Brain microvascular endothelial cell (primary cell): ENCODE data around the gene NLK.
"Not testable (repeated sequence)": the region's sequence is repeated elsewhere in the genome, so short reads cannot be mapped to it uniquely, and the experiment has no call there.

Experiments
- DNase-seq: peaks from one replicate; pipeline ENCODE4 v3.0.0-alpha.2; 2020
- H3K27ac ChIP-seq: fragments of 250-450 bp; sonication (Bioruptor Pico); 2 replicates; pipeline ENCODE4 v1.5.1; 2020; ENCODE audit warnings: mild to moderate bottlenecking, moderate library complexity
- H3K27me3 ChIP-seq: fragments of 250-450 bp; sonication (Bioruptor Pico); replicated peaks from 2 replicates; pipeline ENCODE4 v1.5.1; 2020; ENCODE audit warnings: mild to moderate bottlenecking
- H3K36me3 ChIP-seq: fragments of 250-450 bp; sonication (Bioruptor Pico); replicated peaks from 2 replicates; pipeline ENCODE4 v1.5.1; 2020; ENCODE audit warnings: mild to moderate bottlenecking
- H3K4me3 ChIP-seq: 2 replicates; pipeline ENCODE4 v1.5.1; 2011; ENCODE audit warnings: low read depth, mild to moderate bottlenecking, control low read depth, low read length, moderate library complexity
- CTCF ChIP-seq: IDR thresholded peaks from 2 replicates; pipeline ENCODE4 v1.5.1; 2011; ENCODE audit warnings: low read depth, mild to moderate bottlenecking, moderate library complexity, low read length, control low read depth, inconsistent platforms; ENCODE audit errors: missing control alignments
- in situ Hi-C: cut with HindIII; loops from 2 replicates; pipeline ENCODE4 v1.10.0; 2017; ENCODE audit warnings: low sequenced_read_pairs, low pct_ligation_motif_present

The NLK gene

DNA sequence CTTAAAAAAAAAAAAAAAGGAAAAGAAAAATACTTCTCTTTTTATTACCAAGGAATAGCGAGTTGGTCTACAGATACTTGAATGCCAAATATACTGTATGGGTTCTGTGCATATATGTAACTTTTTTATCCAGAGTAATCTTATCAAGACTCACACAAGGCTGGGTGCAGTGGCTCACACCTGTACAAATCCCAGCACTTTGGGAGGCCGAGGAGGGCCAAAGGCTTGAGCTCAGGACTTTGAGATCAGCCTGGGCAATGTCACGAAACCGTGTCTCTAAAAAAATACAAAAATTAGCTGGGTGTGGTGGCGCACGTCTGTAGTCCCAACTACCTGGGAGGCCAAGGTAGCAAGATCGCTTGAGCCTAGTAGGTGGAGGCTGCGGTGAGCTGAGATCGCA lies 139.1 kb downstream of the NLK start:
- TF ChIP-seq CTCF, result no peak
- Histone ChIP-seq H3K27me3 (no peaks in the 10 kb centered on the region), H3K36me3 (peaks cover 13% of the 10 kb centered on the region), H3K27ac (no peak overlapping the region), H3K4me3 (no peak overlapping the region)
- in situ Hi-C loops, result no loop called here
- no peak for DNase-seq

- no peak for DNase-seq
- H3K4me3 ChIP-seq, result no peak overlapping the region
- in situ Hi-C loops, result no loop called here
- no peaks in the 10 kb centered on the region for H3K27me3 ChIP-seq
- H3K27ac ChIP-seq, result no peak overlapping the region
- TF ChIP-seq CTCF, result no peak
- peaks cover 14% of the 10 kb centered on the region for H3K36me3 ChIP-seq
These were observed 140.1 kb downstream of the NLK start for GRCh38 chr17:28182559-28182958.

DNA sequence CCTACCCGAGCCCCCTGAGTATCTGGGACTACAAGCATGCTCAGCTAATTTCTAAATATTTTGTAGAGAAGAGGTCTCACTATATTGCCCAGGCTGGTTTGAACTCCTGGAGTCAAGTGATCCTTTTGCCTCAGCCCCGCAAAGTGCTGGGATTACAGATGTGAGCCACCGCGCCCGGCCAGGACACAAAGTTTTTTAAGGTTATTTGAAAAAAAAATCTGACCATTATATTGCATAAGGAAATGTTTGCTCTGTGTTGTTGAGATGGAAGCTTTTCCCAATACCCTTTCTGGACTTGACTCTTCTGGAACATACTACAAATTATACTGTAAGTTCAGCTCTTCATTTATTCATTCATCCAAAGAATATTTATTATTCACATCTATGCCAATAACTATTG lies 143.2 kb downstream of the NLK start:
- H3K36me3 ChIP-seq, result peaks cover 14% of the 10 kb centered on the region
- no peak overlapping the region for H3K27ac ChIP-seq
- no peak overlapping the region for H3K4me3 ChIP-seq
- TF ChIP-seq CTCF, result no peak
- H3K27me3 ChIP-seq, result no peaks in the 10 kb centered on the region
- in situ Hi-C loops, result no loop called here
- no peak for DNase-seq

GRCh38 chr17:28186472-28186871 lies 144.0 kb downstream of the NLK start:
- DNase-seq, in situ Hi-C loops, H3K27ac ChIP-seq, H3K4me3 ChIP-seq, H3K27me3 ChIP-seq: not testable (repeated sequence)
- H3K36me3 ChIP-seq, result peaks cover 18% of the 10 kb centered on the region

GRCh38 chr17:28187931-28188330 lies 145.5 kb downstream of the NLK start:
- H3K27me3 ChIP-seq, result no peaks in the 10 kb centered on the region
- DNase-seq, result no peak
- H3K27ac ChIP-seq, result no peak overlapping the region
- no peak overlapping the region for H3K4me3 ChIP-seq
- in situ Hi-C loops, result no loop called here
- H3K36me3 ChIP-seq, result peaks cover 18% of the 10 kb centered on the region
- no peak for TF ChIP-seq CTCF

DNA sequence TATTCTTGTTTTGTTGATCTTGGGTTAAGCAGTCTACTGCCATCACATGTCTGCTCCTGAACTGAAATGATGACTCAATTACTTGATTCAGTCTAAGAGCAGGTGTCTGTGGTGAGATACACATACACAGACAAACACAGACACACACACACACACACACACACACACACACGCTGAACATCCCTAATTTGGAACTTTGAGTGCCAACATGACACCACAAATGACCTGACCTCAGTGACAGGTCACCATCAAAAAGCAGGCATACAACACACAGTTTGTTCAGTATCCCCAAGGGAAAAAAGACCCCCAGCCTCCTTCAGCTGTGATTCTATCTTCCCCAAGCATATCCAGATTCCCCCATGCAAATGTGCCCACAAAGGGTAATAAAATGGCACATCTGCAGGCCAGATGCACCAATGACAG lies 146.4 kb downstream of the NLK start:
- DNase-seq, result no peak
- in situ Hi-C loops, result no loop called here
- Histone ChIP-seq H3K4me3 (no peak overlapping the region), H3K27ac (no peak overlapping the region), H3K27me3 (no peaks in the 10 kb centered on the region), H3K36me3 (peaks cover 21% of the 10 kb centered on the region)
- TF ChIP-seq CTCF, result no peak

DNA sequence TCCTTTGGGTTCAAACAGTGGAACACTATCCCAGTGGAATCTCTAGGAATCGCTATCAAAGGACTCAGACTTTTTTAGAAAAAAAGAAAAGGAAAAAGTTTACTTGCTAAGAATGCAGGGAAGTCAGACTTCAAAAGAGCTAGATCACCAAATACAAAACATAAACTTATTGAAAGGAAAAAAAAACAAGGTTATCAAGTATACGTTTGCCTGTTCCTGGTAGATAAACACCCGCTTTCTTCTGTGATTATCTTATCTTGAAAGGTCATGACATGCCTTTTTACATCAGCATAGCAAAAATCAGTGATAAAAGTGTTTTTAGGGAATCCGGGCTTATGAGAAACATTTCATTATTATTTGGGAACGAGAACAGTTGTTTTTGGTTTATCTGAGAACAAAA lies 147.2 kb downstream of the NLK start:
- Histone ChIP-seq H3K27ac (no peak overlapping the region), H3K27me3 (no peaks in the 10 kb centered on the region), H3K4me3 (no peak overlapping the region), H3K36me3 (peaks cover 22% of the 10 kb centered on the region)
- no peak for TF ChIP-seq CTCF
- DNase-seq, result no peak
- in situ Hi-C loops, result no loop called here
